Transverse colon (tissue), 4 donors: ENCODE data around the gene LRRIQ3.

Experiments
- CTCF ChIP-seq, 5 experiments: fragments of 200-600 bp in 3 of 5; fragments of 450-650 bp in 2 of 5; sonication (generic) in 3 of 5; IDR thresholded peaks; 1 replicate in 2 of 5; 2 replicates in 3 of 5; pipeline ENCODE4 v1.5.1; 2016 to 2017; ENCODE audit warnings: antibody characterized with exemption in 5 of 5, inconsistent platforms in 3 of 5, mild to moderate bottlenecking in 2 of 5, moderate library complexity in 1 of 5
- EP300 ChIP-seq: sonication (generic); formaldehyde crosslinking; IDR thresholded peaks from one replicate; pipeline ENCODE4 v1.6.1; 2017; ENCODE audit warnings: antibody characterized with exemption, low read depth
- POLR2A ChIP-seq: fragments of 450-650 bp; IDR thresholded peaks from one replicate; pipeline ENCODE4 v1.6.1; 2016; ENCODE audit warnings: antibody characterized with exemption, mild to moderate bottlenecking, moderate library complexity
- POLR2AphosphoS5 ChIP-seq, 3 donors: sonication (generic); formaldehyde crosslinking; IDR thresholded peaks; one replicate each; pipeline ENCODE4 v1.6.1; 2016; ENCODE audit warnings: antibody characterized with exemption in 3 of 3

- TF ChIP-seq CTCF (IDR thresholded peaks at IDR 0.05) (no peak), POLR2A (no peak), POLR2AphosphoS5 (IDR thresholded peaks at IDR 0.05) (no peak), EP300 (no peak)
Observed at GRCh38 chr1:74223453-74223852, 25.5 kb upstream of the LRRIQ3 start.
